HAP-1 (cell line): ENCODE results near the gene TPK1.

Experiments
- DNase-seq, 2 experiments: peaks; one replicate each; pipeline ENCODE4 v3.0.0-alpha.2; 2016 to 2020; ENCODE audit warnings: low spot score in 2 of 2
- H3K27me3 ChIP-seq: fragments of 250-450 bp; sonication (Bioruptor Pico); 2 replicates; pipeline ENCODE4 v1.5.1; 2020; ENCODE audit warnings: low read depth, mild to moderate bottlenecking, moderate library complexity
- H3K36me3 ChIP-seq: fragments of 250-450 bp; sonication (Bioruptor Pico); replicated peaks from 2 replicates; pipeline ENCODE4 v1.5.1; 2020; ENCODE audit warnings: mild to moderate bottlenecking
- H3K4me1 ChIP-seq: fragments of 250-450 bp; sonication (Bioruptor Pico); 2 replicates; pipeline ENCODE4 v1.5.1; 2020; ENCODE audit warnings: mild to moderate bottlenecking
- H3K4me3 ChIP-seq: fragments of 250-450 bp; sonication (Bioruptor Pico); 2 replicates; pipeline ENCODE4 v1.5.1; 2020; ENCODE audit warnings: mild to moderate bottlenecking, moderate library complexity
- H3K9me3 ChIP-seq: fragments of 250-450 bp; sonication (Bioruptor Pico); 2 replicates; pipeline ENCODE4 v1.5.1; 2020; ENCODE audit warnings: mild to moderate bottlenecking, moderate library complexity
- in situ Hi-C: fragments of 300-500 bp; cut with MboI; formaldehyde crosslinking; loops from 3 replicates; pipeline ENCODE4 v1.14.3; 2020; ENCODE audit warnings: low sequenced_read_pairs, inconsistent platforms, mixed read lengths

The TPK1 gene

DNA sequence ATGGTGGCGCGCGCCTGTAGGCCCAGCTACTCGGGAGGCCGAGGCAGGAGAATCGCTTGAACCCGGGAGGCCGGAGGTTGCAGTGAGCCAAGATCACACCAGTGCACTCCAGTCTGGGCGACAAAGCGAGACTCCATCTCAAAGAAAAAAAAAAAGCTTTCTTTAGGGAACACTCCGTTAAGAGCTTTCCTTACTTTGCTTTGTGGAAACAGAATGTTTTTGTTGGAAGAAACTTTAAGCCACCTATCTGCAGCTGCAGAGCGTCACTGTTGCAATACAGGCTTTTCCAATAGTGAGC is 641 bp upstream of the TPK1 start:
- no peaks in the 10 kb centered on the region for H3K36me3 ChIP-seq
- no peak for DNase-seq
- in situ Hi-C loops, result no loop called here
- H3K27me3 ChIP-seq, result no peaks in the 10 kb centered on the region
- H3K9me3 ChIP-seq, result no peaks in the 10 kb centered on the region
- H3K4me1 ChIP-seq, result no peaks in the 10 kb centered on the region
- H3K4me3 ChIP-seq, result peak overlapping the region; percentile 52

DNA sequence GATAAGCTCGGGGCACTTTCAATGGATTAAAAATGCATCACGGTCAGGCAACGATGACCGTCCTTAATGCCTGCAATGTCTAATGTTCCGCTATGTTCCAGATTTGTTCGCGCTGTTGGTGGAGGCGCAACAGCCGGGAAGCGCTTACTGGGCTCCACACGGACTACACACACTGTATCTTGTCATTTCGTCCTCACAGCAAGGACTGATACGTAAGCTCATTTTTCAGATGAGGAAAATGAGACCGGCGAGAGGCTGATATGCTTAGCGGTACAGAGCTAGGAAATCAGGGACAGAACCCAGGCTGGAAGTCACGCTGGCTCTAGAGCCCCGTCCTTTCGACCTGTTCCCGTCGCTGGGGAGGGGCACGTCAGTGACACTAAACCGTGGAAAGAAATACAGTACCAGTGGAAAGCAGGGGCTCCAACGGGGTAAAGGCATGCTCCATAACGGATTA is 670 bp downstream of the TPK1 start:
- peak; percentile 42 to 61 for DNase-seq

GRCh38 chr7:144834641-144835144 is 1.2 kb downstream of the TPK1 start:
- peak; percentile 11 to 39 for DNase-seq
- in situ Hi-C loops, result no loop called here
- Histone ChIP-seq H3K27me3 (no peaks in the 10 kb centered on the region), H3K4me3 (peak overlapping the region; percentile 52), H3K9me3 (no peaks in the 10 kb centered on the region), H3K36me3 (no peaks in the 10 kb centered on the region), H3K4me1 (no peaks in the 10 kb centered on the region)

More for the DNA sequence above, 670 bp downstream of the TPK1 start:
- no peaks in the 10 kb centered on the region for H3K36me3 ChIP-seq
- no peaks in the 10 kb centered on the region for H3K9me3 ChIP-seq
- in situ Hi-C loops, result no loop called here
- no peaks in the 10 kb centered on the region for H3K4me1 ChIP-seq
- H3K27me3 ChIP-seq, result no peaks in the 10 kb centered on the region
- H3K4me3 ChIP-seq, result peak overlapping the region; percentile 52

DNA sequence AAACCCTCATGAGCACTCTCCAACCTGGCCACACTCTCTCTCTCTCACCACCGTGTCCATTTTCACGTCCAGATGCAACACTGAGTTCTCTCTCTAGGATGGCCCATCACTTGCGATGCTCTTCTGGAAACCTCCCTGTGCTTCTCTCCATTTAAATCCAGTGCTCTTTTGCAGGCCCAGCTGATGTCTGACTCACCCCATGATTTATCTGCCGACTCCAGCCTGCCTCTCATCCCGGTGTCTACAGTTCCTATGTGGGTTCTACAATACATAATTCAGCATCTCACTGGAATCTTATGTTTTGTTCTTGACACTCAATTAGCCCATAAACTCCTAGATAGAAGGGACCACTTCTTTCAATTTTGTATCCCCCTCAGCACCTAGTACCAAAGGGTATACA is 5.0 kb downstream of the TPK1 start:
- H3K36me3 ChIP-seq, result no peaks in the 10 kb centered on the region
- no peak overlapping the region for H3K4me3 ChIP-seq
- no peaks in the 10 kb centered on the region for H3K9me3 ChIP-seq
- no peak for DNase-seq
- in situ Hi-C loops, result no loop called here
- H3K4me1 ChIP-seq, result peaks cover 9% of the 10 kb centered on the region
- no peaks in the 10 kb centered on the region for H3K27me3 ChIP-seq

GRCh38 chr7:144830024-144830785 is 5.6 kb downstream of the TPK1 start:
- in situ Hi-C loops, result no loop called here
- Histone ChIP-seq H3K4me3 (no peak overlapping the region), H3K4me1 (peaks cover 9% of the 10 kb centered on the region), H3K27me3 (no peaks in the 10 kb centered on the region), H3K9me3 (no peaks in the 10 kb centered on the region), H3K36me3 (no peaks in the 10 kb centered on the region)
- DNase-seq, result no peak

- in situ Hi-C loops, result no loop called here
- no peak for DNase-seq
- Histone ChIP-seq H3K36me3 (no peaks in the 10 kb centered on the region), H3K4me3 (no peak overlapping the region), H3K4me1 (peaks cover 14% of the 10 kb centered on the region), H3K9me3 (no peaks in the 10 kb centered on the region), H3K27me3 (no peaks in the 10 kb centered on the region)
Observed at GRCh38 chr7:144827621-144828020, 8.2 kb downstream of the TPK1 start.

- in situ Hi-C loops, result no loop called here
- Histone ChIP-seq H3K36me3 (no peaks in the 10 kb centered on the region), H3K4me1 (peaks cover 14% of the 10 kb centered on the region), H3K4me3 (no peak overlapping the region), H3K9me3 (no peaks in the 10 kb centered on the region), H3K27me3 (no peaks in the 10 kb centered on the region)
- no peak for DNase-seq
Observed at GRCh38 chr7:144826208-144826607, 9.6 kb downstream of the TPK1 start.

- no peaks in the 10 kb centered on the region for H3K27me3 ChIP-seq
- H3K4me3 ChIP-seq, result no peak overlapping the region
- no peaks in the 10 kb centered on the region for H3K36me3 ChIP-seq
- no peaks in the 10 kb centered on the region for H3K9me3 ChIP-seq
- in situ Hi-C loops, result no loop called here
- DNase-seq, result peak in 1 of 2 experiments; percentile 30
- H3K4me1 ChIP-seq, result peaks cover 19% of the 10 kb centered on the region
Observed at GRCh38 chr7:144824360-144824759, 11.5 kb downstream of the TPK1 start.

DNA sequence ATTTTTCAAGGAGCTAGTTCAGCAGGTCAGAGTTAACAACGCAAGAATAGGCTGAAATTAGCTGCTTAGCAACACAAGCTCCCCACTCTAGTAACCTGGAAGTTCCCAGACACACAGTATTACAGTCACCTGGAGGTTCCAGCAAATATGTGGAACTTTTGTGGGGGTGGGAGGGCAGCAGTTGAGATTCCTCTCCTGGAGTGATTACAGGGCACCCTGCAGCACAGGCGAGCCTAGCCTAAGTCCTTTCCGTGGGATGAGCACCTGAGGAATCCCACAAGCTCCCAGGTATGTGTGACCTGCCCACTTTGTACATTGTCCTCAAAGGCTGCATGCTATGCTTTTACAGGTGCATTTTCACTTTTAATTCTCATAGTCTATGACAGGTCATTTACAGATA is 13.6 kb downstream of the TPK1 start:
- H3K36me3 ChIP-seq, result no peaks in the 10 kb centered on the region
- no peak for DNase-seq
- in situ Hi-C loops, result no loop called here
- H3K9me3 ChIP-seq, result no peaks in the 10 kb centered on the region
- H3K4me1 ChIP-seq, result peaks cover 19% of the 10 kb centered on the region
- no peaks in the 10 kb centered on the region for H3K27me3 ChIP-seq
- no peak overlapping the region for H3K4me3 ChIP-seq

- in situ Hi-C loops, result no loop called here
- H3K4me1 ChIP-seq, result peaks cover 10% of the 10 kb centered on the region
- H3K27me3 ChIP-seq, result no peaks in the 10 kb centered on the region
- H3K36me3 ChIP-seq, result no peaks in the 10 kb centered on the region
- no peaks in the 10 kb centered on the region for H3K9me3 ChIP-seq
- no peak for DNase-seq
- no peak overlapping the region for H3K4me3 ChIP-seq
Observed at GRCh38 chr7:144821067-144821466, 14.8 kb downstream of the TPK1 start.

- Histone ChIP-seq H3K36me3 (no peaks in the 10 kb centered on the region), H3K4me3 (no peak overlapping the region), H3K9me3 (no peaks in the 10 kb centered on the region), H3K27me3 (no peaks in the 10 kb centered on the region), H3K4me1 (peaks cover 10% of the 10 kb centered on the region)
- no peak for DNase-seq
- in situ Hi-C loops, result no loop called here
Observed at GRCh38 chr7:144820552-144820951, 15.3 kb downstream of the TPK1 start.

DNA sequence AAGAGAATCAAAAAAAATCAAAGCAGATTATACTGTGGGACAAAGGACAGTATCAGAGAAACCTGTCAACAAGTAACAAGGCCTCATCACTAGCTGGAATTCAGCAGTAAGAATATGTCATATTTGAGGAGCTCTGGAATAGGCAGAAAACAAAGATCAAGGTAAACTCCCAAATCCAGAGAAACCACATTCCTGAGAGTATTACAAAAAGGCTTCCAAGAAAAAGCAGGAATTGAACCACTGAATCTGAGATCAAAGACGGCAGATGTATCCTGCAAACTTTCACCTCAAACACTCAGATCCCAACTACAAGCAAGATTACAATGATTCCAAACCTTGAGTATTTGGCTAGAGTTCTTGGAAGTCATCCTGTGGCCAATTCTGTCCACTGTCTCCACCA is 16.3 kb downstream of the TPK1 start:
- in situ Hi-C loops, result no loop called here
- no peak overlapping the region for H3K4me3 ChIP-seq
- no peak for DNase-seq
- H3K27me3 ChIP-seq, result no peaks in the 10 kb centered on the region
- no peaks in the 10 kb centered on the region for H3K36me3 ChIP-seq
- peaks cover 8% of the 10 kb centered on the region for H3K4me1 ChIP-seq
- H3K9me3 ChIP-seq, result no peaks in the 10 kb centered on the region

- peaks cover 4% of the 10 kb centered on the region for H3K4me1 ChIP-seq
- in situ Hi-C loops, result no loop called here
- no peaks in the 10 kb centered on the region for H3K36me3 ChIP-seq
- H3K27me3 ChIP-seq, result no peaks in the 10 kb centered on the region
- no peak overlapping the region for H3K4me3 ChIP-seq
- H3K9me3 ChIP-seq, result no peaks in the 10 kb centered on the region
- no peak for DNase-seq
Observed at GRCh38 chr7:144818511-144818910, 17.3 kb downstream of the TPK1 start.

DNA sequence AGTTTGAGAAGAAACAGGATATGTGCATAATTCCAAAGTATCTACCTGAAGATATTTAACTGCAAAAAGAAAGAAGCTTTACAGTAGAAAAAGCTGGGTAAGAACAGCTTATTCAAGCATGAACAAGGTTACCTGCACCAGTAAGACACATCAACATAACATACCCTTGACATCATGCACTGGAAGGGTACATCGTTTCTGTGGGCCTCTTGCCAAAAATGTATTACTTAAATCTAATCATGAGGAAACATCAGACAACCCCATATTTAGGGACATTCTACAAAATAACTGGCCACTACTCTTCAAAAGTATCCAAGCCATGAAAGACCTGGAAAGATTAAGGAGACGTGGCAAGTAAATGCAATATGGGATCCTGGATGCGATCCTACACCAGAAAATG is 18.9 kb downstream of the TPK1 start:
- in situ Hi-C loops, result no loop called here
- Histone ChIP-seq H3K9me3 (no peaks in the 10 kb centered on the region), H3K27me3 (no peaks in the 10 kb centered on the region), H3K36me3 (no peaks in the 10 kb centered on the region), H3K4me3 (no peak overlapping the region), H3K4me1 (peaks cover 4% of the 10 kb centered on the region)
- DNase-seq, result no peak

DNA sequence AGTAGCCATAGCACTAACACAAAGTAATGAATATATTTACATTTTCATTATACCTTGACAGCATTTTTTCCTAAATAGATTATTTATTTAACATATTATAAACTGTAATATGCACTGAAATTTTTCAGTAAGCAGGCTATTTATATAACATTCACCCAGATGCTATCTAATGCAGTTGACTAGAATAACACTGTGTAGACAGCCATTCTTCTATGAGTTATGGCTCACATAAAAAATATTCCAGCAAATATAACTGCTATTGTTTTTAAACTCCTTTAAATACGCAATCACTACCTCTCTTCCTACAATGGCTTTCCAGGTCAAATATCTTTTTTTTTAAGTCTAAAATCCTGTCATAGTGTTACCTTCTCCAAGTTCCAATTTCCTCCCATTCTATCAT is 21.6 kb downstream of the TPK1 start:
- no peaks in the 10 kb centered on the region for H3K36me3 ChIP-seq
- no peaks in the 10 kb centered on the region for H3K4me1 ChIP-seq
- H3K4me3 ChIP-seq, result no peak overlapping the region
- no peak for DNase-seq
- no peaks in the 10 kb centered on the region for H3K9me3 ChIP-seq
- in situ Hi-C loops, result no loop called here
- no peaks in the 10 kb centered on the region for H3K27me3 ChIP-seq
